GM21723 (cell line): ENCODE results near the gene RIMBP3C.
A peak's percentile ranks its signal among the peaks of the same experiment; 100 is the strongest.
"Not testable (repeated sequence)": the region's sequence is repeated elsewhere in the genome, so short reads cannot be mapped to it uniquely, and the experiment has no call there.

Experiments
- ATAC-seq: cut with Tn5 transposase; IDR thresholded peaks from one replicate; pipeline ENCODE4 v1.9.1; 2021; ENCODE audit warnings: mild to moderate bottlenecking, moderate library complexity; ENCODE audit not compliant: unreplicated experiment

Gene RIMBP3C, protein sequence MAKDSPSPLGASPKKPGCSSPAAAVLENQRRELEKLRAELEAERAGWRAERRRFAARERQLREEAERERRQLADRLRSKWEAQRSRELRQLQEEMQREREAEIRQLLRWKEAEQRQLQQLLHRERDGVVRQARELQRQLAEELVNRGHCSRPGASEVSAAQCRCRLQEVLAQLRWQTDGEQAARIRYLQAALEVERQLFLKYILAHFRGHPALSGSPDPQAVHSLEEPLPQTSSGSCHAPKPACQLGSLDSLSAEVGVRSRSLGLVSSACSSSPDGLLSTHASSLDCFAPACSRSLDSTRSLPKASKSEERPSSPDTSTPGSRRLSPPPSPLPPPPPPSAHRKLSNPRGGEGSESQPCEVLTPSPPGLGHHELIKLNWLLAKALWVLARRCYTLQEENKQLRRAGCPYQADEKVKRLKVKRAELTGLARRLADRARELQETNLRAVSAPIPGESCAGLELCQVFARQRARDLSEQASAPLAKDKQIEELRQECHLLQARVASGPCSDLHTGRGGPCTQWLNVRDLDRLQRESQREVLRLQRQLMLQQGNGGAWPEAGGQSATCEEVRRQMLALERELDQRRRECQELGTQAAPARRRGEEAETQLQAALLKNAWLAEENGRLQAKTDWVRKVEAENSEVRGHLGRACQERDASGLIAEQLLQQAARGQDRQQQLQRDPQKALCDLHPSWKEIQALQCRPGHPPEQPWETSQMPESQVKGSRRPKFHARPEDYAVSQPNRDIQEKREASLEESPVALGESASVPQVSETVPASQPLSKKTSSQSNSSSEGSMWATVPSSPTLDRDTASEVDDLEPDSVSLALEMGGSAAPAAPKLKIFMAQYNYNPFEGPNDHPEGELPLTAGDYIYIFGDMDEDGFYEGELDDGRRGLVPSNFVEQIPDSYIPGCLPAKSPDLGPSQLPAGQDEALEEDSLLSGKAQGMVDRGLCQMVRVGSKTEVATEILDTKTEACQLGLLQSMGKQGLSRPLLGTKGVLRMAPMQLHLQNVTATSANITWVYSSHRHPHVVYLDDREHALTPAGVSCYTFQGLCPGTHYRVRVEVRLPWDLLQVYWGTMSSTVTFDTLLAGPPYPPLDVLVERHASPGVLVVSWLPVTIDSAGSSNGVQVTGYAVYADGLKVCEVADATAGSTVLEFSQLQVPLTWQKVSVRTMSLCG (N-terminal part only)

DNA sequence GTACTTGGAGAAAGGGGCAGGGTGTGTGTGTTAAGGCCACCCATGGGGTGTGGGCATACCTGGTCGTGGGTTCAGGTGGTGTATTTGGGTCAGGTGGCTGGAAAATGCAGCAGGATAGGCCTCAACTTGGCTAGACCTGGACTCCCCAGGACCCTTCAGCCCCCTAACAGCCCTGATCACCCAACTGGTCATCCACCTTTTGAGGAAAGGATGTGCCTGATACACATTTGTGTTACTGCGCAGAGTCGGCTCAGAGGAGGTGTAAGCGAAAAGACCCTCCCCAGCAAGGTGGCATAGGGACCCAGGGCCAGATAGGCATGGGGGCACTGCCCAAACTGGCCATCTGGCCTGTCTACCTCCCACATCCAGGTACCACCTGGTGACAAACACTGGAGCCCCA, at the start of gene RIMBP3C:
Gene RIMBP3C, minus strand, starts transcription at position 101 of the 400 bp plus-strand sequence. CDS start 485 bp downstream, outside the sequence.
- not testable (repeated sequence) for ATAC-seq

DNA sequence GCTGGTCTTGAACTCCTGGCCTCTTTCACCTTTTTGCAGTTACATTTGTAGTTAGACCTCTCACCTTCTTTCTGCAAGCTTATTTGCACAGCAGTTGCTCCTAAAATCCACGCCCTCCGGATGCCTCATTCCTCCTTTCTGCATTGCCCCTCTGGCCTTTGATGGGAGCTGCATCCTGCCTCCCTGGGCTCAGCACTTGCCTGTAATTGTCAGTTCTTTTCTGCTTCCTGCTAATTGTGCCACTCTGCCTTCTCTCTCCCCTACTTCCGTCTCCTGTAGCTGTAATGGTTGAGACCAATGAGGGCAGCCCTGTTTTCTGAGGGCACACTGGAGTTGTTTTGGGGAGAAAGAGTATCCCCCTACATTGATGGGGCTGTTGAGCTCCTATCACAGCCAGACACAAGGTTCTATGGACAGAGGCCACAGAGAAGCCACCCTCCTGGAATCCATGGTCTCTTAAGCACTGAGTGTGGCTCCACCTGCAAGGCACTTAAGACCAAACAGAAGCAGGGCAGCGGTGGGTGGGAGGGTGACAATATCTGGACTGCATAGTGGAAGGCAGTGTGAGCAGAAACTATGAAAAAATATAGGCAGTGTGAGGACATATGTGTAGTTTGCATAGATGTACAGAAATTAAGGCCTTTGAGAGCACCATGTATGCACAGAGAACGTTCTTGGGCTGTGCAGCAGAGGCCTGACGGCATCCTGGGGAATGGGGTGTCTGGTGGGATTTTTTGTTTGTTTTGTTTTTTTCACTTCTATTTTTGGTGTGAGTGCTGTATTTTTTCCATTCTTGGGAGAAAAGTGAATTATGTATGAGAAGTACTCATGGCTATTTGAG, 48.0 kb upstream of the RIMBP3C start:
- ATAC-seq, result no peak

DNA sequence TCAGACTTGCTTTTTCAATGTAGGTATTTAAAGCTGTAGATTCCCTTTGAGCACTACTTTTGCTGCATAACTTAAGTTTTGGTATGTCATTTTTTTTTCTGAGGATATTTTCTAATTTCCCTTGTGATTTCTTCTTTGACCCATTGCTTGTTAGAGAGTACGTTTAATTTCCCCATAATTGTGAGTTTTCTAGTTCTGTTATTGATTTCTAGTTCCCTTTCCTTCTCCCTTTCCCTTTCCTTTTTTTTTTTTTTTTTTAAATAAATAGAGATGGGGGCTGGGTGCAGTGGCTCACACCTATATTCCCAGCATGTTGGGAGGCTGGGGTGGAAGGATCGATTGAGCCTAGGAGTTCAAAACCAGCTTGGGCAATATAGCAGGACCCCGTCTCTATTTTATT, 47.0 kb upstream of the RIMBP3C start:
- no peak for ATAC-seq

DNA sequence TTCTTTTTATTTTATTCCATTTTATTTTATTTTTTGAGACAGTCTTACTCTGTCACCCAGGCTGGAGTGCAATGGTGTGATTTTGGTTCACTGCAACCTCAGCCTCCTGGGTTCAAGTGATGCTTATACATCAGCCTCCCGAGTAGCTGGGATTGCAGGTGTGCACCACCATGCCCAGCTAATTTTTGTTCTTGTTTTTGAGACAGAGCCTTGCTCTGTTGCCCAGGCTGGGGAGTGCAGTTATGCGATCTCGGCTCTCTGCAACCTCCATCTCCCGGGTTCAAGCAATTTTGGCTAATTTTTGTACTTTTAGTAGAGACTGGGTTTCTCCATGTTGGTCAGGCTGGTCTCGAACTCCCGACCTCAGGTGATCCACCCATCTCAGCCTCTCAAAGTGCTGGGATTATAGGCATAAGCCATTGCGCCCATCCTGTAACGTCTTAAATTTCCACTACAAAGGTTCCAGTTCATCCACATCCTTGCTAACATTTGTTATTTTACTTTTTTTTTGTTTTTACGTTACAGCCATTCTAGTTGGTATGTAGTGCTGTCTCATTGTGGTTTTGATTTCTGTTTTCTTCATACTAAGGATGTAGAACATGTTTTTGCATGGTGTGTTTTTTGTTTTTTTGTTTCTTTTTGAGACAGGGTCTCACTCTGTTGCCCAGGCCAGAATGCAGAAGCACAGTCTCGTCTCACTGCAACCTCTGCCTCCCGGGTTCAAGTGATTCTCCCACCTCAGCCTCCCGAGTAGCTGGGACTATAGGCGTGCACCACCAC, 45.3 kb upstream of the RIMBP3C start:
- ATAC-seq, result not testable (repeated sequence)

DNA sequence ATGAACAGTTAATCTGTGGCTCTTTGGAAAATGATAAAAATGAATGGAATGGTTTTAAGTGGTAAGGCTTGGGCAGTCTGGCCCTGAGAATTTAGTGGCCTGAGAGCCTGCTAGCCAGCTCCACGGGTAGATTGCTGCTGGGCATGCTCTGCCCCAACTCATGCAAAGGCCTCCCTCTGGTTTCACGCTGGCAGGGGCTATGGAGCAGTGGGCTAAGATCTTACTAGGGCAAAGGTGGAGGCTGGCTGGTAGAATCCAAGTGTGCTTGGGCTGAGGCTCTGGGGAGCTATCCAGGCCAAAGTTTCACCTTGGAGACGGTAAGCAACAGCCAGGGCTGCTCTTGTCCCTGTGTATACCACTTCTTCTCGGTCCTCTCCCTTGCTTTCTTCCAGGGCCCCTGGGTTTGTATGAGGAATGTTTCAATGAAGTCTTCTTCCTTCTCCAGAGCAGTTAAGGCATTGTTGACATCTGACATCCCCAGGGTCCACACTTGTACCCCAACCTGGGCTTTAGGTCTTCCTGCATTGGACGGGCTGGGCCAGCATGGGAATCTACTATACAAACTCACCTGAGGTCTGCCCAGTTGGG, 43.7 kb upstream of the RIMBP3C start:
- ATAC-seq, result no peak

DNA sequence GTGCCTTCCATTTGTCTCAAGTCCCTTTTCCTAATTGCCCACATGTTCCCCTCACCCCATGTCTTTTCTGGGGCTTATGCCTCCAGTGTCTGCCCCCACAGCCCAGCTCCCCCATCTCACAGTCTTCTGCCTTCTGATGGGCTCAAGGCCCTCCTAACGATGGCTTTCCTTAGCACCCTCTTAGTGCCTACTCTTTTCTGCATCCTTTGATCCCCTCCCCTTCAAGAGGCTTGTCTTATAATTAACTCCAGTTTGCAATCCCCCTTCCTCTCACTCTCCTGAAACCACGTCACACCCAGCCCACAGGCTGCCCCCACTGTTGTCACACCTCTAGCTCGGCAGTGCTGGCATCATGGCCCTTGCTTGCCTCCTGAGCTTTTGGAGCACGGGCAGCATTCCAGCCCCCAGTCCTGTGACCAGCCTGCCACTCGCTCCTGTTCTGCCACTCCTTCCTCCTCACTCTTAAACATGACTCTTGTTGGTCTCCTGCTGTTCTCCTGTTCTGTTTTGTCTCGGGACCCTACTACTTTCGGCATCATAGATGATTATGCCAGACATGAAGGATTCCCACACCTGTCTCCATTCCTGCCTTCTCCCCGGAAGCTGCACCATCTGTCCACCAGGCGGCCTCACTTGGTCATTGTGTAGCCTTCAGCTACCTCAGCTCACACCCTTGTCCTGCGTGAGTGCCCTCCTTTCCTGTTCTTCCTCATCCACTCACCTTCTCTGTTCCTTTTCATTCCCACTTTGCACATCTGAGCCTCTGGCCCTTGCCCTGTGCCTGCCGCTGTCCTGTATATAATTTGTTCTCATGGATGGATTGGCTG, 42.4 kb upstream of the RIMBP3C start:
- no peak for ATAC-seq

DNA sequence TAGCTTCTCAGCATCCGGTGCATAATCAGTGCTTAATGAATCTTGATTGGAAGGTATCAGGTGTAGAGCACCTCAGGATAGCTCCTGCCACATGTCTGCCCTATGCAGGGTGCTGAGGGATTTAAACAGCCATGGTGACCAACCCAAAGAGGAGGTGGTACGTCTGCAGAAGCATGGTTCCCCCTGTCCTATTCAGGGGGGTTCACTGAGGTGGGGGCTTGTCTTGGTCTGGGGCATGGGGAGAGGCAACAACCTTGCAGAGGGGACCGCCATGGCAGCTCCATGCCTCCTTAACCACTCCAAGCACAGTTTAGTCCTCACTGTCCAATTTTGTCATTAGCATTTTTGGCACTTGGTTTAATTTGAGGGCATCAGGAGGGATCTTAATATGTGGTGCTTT, 41.2 kb upstream of the RIMBP3C start:
- ATAC-seq, result no peak

DNA sequence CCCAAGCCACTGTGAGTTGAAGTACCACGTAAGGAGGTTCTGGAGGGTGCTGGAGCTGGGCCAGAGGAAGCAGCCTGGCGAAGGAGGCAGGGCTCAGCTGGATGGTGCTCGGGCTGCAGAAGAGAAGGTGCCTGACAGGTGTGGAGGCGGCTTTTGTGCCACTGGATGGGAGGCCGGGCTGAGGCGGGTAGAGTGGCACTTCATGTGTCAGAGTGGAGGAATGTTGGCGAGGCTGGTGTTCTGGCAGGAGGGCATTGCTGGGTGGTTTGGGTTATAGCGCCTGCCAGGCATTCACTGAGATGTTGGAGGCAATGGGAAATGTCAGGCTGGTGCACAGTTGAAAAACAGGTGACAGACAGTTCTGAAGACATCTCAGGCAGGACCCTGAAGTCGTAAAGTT, 40.4 kb upstream of the RIMBP3C start:
- ATAC-seq, result no peak

DNA sequence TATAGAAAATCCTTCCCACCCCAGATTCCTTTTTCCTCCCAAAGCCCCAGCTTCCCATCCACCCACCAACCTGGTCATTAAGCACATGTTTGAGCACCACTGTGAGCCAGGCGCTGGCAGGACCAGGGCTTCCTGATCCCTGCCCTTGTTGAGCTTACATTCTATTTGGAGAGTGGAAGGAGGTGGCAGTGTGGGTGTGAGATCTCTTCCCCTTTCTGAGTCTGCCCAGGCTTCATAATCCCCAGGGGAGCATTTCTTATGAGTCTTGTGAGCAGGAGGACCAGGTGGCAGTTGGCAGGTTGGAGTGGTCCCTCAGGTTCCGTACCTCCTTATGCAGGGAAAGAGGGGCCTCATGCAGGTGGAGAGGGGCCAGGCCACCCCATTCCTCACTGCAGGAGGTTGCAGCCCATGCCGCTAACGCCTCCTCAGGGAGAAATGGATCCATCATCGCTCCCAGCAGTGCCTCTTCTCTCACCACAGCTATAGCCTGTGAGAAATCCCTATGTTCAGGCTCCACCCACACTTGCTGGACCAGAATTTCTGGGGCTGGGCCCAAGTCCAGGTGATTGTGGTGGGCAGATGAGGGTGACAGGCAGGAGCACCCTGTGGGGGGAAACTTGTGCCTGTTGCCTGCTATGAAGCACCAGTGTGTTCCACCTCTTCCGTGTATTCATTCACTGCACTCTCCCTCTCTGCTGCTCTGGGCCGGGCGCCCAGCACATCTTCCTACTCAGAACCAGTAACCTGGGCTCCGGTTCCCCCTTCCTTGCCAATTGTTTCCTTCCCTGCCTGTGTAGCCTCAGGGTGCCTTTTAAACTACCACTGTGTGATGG, 39.8 kb upstream of the RIMBP3C start:
- ATAC-seq, result no peak

DNA sequence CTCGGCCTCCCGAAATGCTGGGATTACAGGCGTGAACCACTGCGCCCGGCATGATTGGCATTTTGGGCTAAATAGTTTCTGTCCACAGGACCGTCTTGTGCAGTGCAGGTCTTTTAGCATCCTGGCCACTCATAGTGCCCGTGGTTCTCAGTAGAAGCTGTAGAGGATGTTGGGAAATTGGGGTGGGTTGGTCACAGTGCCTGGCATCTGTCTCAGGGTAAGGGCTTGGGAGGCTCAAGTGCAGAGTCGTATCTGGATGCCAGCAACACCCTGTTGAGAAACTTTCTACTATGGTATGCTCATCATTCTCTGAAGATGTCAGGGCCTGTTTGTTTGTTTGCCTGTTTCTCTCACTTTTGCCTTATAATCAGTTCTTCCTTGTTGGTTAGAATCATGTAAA, 38.1 kb upstream of the RIMBP3C start:
- no peak for ATAC-seq

DNA sequence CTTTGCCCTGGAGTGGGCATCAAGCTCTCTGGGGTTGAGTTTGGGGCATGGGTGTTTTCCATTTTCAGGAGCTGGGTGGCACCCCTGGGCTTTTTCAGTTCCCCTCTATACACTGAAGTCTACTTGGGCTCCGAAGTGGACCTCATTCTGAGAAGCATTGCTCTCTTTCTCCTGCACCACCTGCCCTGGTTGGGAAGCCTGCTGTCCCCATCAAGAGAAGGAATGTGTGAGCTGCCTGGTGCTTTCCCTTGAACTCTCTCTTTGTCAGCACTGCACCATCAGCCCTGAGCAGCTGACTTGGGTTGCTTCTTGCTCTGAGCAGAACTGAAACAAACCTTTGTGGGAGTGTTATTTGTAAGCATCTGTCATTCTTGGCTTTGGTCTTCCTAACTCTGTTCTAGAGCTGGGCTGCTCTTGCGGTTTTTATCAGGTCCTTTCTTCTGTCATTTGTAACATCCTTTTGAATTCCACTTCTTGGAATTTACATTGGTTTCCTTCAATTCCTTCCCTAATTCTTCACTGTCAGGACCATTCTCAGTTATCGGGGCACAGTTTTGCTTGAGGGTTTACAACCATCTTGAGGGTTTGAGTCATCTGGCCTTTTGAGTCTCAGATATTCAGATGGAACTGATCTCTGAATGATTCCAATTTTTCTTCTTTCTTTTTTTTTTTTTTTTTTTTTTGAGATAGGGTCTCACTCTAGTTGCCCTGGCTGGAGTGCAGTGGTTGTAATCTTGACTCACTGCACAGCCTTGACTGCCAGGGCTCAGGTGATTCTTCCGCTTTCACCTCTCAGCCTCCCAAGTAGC, 36.7 kb upstream of the RIMBP3C start:
- ATAC-seq, result peak; percentile 90

DNA sequence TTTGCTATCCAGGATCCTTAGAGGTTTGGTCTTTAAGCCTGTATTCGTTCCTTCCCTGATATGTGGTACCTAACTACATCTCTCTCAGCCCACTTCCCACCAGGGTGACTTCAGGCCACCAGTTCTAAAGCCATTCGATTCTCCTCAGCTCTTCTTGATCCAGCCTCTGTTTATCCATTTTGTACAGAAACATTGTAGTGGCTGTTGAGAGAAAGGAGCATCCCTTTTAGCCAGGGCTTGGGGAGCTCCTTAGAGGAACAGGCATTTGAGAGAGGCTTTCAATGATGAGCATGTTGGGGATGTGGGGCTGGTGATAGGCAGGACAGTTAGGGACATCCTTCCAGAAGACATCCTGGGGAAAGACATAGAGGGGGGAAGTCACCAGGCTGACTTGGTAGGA, 34.1 kb upstream of the RIMBP3C start:
- no peak for ATAC-seq

DNA sequence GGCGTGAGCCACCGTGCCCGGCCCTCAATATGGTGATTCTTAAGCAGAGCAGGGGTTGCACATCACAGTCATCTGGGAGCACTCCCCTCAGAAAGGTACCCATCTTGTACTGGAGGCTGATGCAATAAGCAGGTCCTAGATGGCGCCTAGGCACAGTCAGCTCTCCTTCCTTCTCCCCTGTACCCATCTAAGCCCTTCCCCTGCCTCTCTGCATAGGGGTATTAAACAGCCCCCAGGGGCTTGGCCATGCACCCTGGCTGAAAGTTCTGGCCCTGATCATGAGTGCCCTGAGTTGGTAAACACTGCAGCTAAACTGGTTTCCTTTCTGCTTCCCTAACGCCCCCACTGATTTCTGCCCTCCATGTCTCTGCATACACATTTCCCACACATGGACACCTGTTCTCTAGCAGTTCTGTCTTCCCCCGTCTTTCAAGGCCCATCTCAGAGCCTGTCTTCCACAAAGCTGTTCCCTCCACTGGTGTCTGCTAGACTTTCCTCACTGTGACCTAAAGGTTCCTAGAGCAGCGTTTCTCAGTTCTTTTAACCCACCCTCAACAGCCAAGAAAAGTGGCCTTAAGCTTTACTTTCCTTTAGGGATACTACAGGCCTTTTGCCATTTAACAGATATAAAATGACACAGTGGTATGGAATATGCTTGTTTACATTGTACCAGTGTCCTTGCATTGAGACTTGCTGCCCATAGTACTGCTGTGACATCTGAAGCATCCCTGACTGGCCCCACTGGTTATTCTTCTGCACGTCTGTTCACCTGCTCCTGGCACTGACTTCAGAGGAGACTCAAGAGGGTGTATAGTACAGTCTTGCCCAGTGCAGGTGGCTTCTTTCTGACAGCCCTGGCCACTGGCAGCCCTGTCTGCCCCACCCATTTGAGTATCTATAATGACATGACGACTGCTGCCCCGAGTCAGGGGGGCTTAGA, 31.8 kb upstream of the RIMBP3C start:
- ATAC-seq, result no peak

DNA sequence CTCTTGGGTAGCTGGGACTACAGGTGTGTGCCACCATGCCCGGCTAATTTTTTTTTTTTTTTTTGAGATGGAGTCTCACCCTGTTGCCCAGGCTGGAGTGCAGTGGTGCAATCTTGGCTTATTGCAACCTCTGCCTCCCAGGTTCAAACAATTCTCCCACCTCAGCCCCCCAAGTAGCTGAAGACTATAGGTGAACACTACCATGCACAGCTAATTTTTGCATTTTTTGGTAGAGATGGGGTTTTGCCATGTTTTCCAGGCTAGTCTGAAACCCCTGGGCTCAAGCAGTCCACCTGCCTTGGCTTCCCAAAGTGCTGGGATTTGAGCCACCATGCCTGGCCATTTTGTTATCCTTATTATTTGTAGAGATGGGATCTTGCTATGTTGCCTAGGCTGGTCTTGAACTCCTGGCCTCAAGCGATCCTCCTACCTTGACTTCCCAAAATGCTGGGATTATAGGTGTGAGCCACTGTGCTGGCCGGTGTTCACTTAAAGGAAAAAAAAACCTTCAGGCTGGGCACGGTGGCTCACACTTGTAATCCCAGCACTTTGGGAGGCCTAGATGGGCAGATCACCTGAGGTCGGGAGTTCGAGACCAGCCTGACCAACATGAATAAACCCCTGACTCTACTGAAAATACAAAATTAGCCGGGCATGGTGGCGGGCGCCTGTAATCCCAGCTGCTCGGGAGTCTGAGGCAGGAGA, 29.9 kb upstream of the RIMBP3C start:
- not testable (repeated sequence) for ATAC-seq

DNA sequence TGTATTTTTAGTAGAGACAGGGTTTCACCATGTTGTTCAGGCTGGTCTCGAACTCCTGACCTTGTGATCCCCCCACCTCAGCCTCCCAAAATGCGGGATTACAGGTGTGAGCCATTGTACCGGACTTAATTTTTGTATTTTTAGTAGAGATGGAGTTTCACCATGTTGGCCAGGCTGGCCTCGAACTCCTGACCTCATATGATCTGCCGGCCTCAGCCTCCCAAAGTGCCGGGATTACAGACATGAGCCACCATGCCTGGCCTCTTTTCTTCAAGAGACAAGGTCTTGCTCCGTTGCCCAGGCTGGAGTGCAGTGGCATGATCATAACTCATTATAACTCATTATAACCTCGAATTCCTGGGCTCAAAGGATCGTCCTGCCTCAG, 29.4 kb upstream of the RIMBP3C start:
- not testable (repeated sequence) for ATAC-seq
